ENCODE measurements around the gene IGHMBP2. TPM values are rescaled to one million over a fixed set of nuclear protein-coding genes. Genes with fewer than 3 reads are reported as not detected.

The IGHMBP2 gene
- total and polyA plus RNA-seq, 2 experiments from 2014 or later: 14.3 to 27.7 TPM

Other genes starting within 250 kb of the IGHMBP2 start
- 80.9 and 82.8 TPM in 2 replicates for gene GAL, start 219.3 kb upstream of the IGHMBP2 start, total RNA-seq (2014; rRNA removed; shearing (Covaris generic))
- 691 and 693 TPM in 2 replicates for gene GAL, start 219.3 kb upstream of the IGHMBP2 start, polyA plus RNA-seq (2016; fragmentation: Nextera tagmentation; extraction: Ambion mirVana)
- 58.2 and 64.6 TPM in 2 replicates for gene TESMIN, start 152.4 kb upstream of the IGHMBP2 start, total RNA-seq (2014; rRNA removed; shearing (Covaris generic))
- gene TESMIN, start 152.4 kb upstream of the IGHMBP2 start, polyA plus RNA-seq (2016; fragmentation: Nextera tagmentation; extraction: Ambion mirVana): 54.5 and 54.9 TPM in 2 replicates
- 9.5 and 11.5 TPM in 2 replicates for gene CPT1A, start 62.0 kb upstream of the IGHMBP2 start, total RNA-seq (2014; rRNA removed; shearing (Covaris generic))
- 2.6 and 4.3 TPM in 2 replicates for gene CPT1A, start 62.0 kb upstream of the IGHMBP2 start, polyA plus RNA-seq (2016; fragmentation: Nextera tagmentation; extraction: Ambion mirVana)
- 46.6 and 62.4 TPM in 2 replicates for gene MRPL21, start 59 bp upstream of the IGHMBP2 start, total RNA-seq (2014; rRNA removed; shearing (Covaris generic))
- 232 and 238 TPM in 2 replicates for gene MRPL21, start 59 bp upstream of the IGHMBP2 start, polyA plus RNA-seq (2016; fragmentation: Nextera tagmentation; extraction: Ambion mirVana)
- not detected in 2 replicates for gene MRGPRD, start 77.1 kb downstream of the IGHMBP2 start, total RNA-seq (2014; rRNA removed; shearing (Covaris generic))
- not detected in 2 replicates for gene MRGPRD, start 77.1 kb downstream of the IGHMBP2 start, polyA plus RNA-seq (2016; fragmentation: Nextera tagmentation; extraction: Ambion mirVana)
- 9.0 and 10.8 TPM in 2 replicates for gene MRGPRF, start 109.4 kb downstream of the IGHMBP2 start, total RNA-seq (2014; rRNA removed; shearing (Covaris generic))
- gene MRGPRF, start 109.4 kb downstream of the IGHMBP2 start, polyA plus RNA-seq (2016; fragmentation: Nextera tagmentation; extraction: Ambion mirVana): 2.7 and 3.3 TPM in 2 replicates
- gene TPCN2, start 145.0 kb downstream of the IGHMBP2 start, total RNA-seq (2014; rRNA removed; shearing (Covaris generic)): 14.7 and 15.1 TPM in 2 replicates
- gene TPCN2, start 145.0 kb downstream of the IGHMBP2 start, polyA plus RNA-seq (2016; fragmentation: Nextera tagmentation; extraction: Ambion mirVana): 5.8 and 6.5 TPM in 2 replicates